ENCODE results near the gene OGA.

OGA gene

DNA sequence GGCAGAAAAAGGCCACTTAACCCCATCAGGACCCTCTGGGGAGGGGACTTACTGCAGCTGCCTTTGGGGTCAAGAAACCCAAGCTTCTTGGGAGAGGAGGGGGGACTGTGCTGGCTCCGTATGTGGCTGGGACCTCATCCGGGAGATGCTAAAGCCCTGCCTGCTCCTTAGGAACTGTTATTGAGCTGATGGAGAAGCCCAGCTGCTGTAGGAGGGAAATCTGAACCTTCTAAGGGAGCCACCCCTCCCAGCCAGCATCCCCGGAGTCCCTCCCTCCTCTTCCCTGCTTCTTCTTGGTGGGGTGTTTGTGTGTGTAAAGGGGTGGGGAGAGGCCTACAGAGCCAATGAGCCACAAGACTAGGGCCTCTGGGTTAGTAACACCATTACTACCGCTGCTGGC, 17.1 kb upstream of the OGA start:
- no peak for DNase-seq (ENCODE audit: low spot score)

DNA sequence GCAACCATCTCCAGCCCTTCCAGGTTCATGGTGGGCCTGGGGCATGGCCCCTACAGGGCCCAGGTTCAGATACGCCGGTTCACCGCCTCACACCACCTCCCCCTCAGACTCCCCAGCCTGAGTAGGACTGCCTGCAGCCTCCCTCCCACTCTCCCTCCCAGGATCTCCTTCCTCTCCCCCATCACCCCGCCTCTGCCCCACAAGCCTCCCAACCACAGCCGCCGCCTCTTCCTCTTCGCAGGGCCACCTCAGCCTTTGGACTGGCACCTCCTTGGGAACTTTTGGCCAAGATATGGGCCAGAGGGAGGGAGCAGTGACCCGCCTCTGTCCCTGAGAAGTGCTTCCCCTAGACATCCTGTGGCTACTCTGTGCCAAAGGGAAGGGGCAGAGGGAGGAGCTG, 16.1 kb upstream of the OGA start:
- DNase-seq (ENCODE audit: low spot score) = no peak

DNA sequence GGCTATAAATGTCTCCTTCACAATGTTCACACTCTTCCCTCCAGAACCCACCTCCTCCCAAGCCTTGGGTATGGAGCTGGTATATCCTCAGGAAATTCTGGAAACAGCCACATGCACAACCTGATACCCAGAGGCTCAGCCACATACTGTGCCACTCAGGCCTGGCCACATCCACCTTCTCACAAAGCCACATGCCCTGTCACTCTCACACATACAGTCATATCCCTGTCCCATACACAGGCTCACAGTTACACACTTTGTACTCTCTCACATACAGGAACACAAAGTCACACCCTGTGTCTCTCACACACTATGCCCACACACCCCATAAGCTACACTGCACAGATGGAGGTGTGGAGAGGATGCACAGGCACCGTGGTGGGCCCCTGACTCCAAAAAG, 15.2 kb upstream of the OGA start:
- DNase-seq (ENCODE audit: low spot score) = no peak

DNA sequence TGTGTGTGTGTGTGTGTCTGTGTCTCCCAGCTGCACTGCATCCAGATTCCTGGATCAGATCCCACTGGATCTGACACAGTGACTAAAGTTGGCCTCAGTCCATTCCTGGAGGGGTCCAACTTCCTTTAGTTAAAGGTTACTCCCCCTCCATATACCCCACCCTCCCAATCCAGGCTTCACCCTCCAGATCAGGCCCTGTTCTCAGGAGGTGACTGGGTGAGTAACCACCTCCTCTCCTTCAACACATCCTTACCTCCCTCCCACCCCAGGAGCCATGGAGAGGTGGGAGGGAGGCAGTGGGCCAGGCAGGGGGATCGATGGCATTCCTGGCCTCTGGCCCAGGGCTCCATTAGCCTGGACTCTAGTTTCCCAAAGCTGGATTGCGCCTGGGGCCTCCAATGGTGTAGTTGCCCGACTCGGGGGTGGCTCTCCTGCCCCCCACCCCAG, 14.1 kb upstream of the OGA start:
- no peak for DNase-seq (ENCODE audit: low spot score)

DNA sequence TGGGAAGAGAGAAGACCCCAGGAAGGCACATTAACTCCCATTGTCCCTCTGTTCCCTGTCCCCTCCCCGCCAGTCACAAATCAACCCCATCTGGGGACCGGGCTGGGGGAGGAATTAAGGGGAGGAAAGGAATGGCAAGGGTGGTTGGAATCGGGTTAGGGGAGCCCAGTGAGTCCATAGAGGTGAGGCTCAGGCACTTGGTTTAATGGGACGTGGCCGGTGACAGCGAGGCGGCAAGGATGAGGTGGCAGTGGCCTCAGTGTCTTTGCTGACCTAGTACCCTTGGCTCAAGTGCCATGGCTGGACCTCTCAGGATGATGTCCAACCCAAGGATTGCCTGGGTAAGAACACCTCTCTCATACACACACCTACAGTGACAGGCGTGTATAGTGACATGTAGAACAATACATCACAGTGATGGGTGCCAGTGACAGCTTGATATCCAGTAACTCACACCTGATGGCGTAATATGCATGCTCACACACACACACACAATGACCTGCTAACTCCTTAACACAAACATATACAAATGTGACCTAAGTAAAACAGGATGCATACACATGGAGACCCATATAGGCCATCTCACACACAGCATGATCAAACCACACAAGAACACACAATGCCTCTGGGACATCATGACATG, 13.0 kb upstream of the OGA start:
- DNase-seq (ENCODE audit: low spot score) = no peak

DNA sequence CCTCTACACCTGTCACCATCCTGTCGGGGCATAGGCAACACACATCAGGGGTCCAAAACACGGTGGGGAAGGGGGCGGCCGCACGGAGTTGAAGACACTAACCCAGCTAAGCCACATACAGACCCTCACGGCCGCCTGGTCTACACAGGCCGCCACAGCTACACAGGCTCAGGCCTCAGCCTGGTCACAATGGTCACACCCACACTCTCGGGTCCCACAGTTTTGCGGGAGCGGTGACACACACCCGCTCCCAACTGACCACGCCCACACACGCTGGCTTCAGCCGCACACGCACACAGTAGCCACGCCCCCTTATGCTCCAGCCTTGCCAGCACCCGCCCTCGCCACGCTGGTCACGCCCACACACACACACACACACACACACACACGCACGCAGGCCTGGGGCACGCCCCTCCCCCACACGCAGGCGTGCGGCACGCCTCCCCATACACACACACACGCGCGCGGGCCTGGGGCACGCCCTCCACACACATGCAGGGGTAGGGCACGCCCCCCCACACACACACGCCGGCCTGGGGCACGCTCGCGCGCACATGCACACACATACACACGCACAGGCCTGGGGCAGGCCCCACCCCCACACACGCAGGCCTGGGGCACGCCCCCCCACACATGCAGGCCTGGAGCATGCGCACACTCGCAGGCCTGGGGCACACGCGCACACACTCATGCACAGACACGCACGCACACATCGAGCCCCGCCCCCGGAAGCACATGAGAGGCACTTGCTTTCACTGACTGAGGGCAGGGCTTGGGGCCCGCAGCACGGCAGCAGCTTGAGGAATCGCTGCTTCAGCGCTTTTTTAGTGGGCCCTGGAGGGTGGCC, 12.3 kb upstream of the OGA start:
- peak; percentile 91 for DNase-seq (ENCODE audit: low spot score)

DNA sequence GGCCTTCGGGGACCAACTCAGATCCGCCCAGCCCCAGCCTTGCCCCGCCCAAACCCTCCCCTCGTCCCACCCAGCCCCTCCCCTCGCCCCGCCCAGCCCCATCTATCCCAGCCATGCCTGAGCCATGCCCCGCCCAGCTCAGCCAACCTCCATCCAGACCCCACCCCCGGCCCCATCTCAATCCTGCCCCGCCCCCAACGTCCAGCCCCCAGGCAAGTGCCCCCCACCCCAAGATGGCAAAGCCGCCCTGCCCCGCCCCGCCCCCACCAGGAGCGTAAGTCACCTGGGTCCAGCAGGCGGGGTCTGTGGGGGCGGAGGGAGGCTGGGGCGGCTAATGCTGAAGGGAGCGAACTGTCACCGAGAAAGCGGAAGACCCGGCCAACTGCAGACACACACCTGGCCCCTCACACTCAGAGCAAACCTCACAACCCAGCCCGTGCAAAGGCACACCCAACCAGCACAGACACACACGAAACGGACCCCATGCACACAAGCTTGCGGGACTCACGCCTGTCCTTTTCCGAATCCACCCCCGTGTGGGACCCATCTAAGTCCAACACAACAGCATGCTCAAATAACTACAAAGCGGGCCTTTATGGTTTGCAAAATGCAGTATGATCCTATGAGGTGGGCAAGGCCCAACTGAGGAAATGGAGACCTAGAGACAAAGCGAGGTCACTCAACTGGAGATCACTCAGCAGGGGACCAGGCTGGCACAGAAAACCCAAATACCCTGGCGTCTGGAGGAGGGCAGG, 11.5 kb upstream of the OGA start:
- DNase-seq (ENCODE audit: low spot score) = peak; percentile 47

DNA sequence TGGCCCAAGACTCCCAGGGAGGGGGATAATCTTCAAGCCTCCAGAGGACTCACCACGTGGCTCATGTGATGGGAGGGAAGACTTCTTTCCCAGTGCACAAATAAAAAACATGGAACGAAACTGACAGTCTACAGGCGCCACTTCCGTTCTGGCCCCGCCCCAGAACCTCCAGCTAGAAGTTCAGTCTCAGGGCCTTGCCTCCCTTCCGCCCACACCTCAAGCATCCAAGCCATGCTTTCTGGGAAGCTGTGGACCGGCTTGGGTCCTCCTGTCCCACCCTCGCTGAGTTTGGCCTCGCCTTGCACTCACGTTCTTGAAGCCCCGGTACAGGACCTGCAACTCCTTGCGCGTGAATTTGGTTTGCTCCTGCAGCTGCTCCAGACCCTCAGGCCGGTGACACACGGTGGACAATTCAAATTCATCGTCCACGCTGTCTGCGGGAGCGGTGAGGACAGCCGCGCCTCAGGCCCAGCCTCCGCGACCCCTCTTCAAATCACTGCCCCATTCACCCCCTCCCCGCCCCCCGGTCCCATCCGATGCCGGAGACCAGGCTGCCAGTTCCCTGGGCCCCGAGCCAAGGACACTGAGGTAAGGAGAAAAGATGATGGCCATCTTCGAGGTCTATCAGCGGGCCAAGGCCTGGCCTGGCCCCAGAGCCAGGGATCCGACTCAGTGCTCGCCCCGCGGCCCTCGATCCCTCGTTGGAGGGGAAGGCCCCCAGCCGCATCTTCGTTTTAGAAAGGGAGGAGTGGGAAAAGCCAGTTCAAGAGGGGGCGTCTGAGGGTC, 10.7 kb upstream of the OGA start:
- no peak for DNase-seq (ENCODE audit: low spot score)

DNA sequence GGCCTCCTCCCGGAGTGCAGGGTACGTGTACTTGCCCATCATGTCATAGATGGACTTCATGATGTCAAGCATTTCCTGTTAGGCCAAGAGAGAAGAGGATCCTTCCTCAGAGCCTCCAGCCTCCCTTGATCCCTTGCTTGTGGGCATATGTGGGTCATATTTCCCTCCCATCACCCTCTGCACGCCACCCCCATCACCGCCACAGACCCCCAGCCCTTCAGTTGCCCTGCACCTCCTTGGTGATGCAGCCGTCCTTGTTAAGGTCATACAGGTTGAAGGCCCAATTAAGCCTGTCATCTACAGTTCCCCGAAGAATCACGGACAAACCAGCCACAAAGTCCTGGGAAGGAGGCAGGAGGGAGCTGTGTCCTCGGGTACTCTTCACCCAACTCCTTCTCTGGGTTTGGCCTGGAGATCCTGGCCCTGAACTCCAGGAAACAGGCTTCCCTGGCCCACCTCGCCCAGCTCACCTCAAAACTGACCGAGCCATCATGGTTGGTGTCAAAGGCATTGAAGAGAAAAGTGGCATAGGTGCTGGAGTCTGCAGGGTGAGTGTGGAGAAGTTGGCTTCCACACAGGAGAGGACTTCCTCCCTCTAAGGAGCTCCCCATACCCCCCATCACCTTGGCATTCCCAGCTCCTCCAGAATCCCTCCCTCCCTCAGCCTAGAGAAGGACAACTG, 9.8 kb upstream of the OGA start:
- no peak for DNase-seq (ENCODE audit: low spot score)

DNA sequence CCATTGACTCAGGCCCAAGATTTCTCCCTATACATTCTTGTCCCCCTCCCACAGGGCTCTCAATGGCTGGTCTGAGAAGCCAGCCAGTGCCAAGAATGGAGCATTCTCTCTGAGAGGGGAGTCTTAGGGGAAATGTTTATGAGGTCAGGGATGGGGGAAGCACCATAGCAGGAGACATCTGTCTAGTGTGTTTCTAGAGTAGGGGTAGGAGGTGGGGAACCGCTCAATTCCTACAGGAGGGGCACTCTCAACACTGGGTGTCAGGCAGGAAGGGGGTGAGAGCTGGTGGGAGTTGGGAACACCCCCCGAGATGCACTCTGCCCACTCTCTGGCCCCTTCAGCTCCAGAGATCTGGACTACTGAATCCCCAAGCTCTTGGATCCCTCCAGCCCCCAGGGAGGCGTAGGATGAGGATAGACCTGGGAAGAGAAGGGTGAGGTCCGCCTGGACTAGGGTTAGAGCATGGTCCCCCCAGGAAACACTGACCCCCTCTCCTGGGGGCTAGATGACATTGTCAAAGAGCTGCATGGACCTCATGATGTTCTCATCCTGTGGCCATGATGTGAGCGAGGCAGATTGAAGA, 8.7 kb upstream of the OGA start:
- no peak for DNase-seq (ENCODE audit: low spot score)

DNA sequence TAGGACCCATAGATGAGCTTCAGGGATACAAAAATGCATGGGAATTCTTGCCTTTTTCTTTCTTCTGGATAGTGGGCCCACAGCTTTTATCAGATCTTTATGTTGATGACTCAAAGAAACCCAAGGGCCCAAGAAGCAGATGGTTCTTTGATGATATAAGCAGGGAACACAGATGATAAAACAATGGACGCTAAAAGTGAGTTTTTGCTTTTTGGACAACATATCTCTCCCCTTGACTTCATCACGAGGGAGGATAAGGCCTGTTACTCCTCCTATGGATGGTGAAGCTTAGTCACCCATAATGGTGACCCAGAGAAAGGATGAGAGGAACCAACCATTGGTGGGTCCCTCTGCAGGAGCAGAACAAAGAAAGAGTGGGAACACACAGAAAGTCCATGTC, 6.5 kb upstream of the OGA start:
- DNase-seq (ENCODE audit: low spot score) = no peak

DNA sequence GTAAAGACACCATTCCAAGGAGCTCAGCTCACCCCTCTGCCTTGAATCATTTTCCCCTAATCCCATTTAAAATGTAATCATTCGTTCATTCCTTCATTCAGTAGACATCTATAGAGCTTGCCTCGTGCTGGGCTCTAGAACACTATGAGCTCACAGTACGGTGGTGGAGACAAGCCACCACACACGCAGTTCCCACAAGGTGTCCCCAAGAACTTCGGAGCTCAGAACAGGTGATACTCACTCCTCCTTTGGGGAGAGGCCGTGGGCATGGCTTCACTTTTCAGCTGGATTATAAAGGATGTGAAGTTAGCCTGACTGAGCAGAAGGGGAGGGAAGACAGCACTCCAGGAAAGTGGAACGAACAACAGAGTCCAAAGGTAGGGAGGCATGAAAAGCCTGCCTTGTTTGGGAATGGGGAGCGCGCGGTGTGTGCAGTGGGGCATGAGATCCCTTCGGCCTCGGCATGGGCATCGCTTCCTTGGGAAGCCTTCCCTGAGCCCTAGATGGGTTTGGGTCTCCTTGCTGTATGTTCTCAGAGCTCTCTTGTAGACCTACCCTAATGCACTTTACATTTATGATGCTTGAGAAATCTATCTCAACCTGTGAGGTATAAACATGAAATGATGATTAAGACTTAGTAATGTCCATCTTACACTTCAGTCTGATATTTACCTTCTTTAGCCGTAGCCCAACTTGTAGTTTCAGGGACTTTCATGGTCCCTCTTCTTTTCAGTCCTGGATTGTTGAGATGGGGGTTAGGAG, 809 bp upstream of the OGA start:
- DNase-seq (ENCODE audit: low spot score) = peak; percentile 38

DNA sequence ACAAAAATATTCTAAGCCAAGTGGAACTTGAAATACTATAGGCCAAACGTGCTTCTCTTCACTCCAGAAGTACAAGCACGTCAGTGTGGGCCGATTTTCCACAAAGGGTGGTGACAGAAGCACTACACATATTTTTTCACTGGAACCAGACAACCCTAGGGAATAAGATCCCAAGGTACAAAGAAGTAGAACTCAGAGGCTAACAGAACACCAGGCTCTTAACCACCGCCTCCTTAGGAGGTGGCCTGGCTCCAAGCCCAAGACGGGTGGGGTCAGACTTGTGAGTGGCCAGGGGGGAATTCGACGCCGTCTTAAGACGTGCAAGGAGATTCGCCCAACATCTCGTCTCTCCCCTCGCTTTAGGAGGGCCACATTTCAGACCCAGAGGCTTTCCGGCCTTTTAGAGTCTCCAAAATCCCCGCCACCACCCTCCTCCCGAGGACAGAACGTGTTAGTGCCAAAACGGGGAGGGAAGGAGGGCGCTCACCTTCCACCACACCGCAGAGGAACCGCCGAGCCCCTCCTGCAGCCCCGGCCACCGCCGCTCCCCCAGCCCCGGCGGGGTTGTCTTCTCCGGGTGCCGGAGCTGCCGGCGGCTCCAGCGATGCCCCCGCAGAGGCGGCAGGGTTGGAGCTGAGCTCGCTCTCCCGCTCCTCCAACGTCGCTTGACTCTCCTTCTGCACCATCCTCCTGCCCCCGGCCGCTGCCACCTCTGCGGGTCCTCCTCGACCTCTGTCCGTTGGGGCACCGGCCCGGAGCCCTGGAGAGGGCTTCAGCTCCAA, 716 bp downstream of the OGA start:
- DNase-seq (ENCODE audit: low spot score) = peak; percentile 34

DNA sequence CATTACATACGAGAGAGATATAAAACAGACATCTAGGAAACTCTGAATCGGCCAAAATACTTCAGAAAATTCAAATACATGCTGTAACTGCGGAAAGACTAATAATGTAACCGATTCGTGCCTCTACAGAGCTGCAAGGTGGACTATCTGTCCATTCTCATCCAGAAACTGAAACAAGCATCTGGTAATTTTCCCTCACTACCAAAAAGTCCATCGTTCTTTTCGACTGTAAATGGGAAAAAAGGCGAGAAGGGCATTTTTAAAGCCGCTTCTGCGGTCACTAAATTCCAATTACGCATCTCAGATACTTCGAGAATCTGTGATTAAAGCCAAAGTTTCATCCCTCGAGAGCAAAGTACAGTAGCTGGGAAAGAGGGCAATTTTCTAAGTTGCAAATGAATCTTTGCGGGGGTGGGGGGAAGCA, 1.3 kb downstream of the OGA start:
- peak; percentile 31 for DNase-seq (ENCODE audit: low spot score)

DNA sequence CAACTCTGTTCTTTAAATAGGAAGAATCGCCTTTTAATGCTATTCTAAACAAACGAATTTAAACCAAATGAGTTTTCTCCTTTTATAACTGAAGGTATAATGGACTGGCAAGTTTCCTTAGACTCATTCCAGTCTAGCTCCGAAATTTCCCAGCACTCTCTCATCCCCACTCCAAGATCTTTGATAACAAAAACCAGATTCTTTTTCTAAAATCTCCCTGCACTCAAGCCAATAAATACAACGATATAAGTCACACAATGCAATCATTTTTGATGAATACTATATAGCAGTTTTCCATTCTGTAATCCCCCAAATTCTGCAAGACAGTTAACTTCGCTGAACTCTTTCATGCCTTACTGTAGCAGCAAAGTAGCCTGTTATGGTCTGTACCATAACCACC, 1.9 kb downstream of the OGA start:
- DNase-seq (ENCODE audit: low spot score) = no peak

DNA sequence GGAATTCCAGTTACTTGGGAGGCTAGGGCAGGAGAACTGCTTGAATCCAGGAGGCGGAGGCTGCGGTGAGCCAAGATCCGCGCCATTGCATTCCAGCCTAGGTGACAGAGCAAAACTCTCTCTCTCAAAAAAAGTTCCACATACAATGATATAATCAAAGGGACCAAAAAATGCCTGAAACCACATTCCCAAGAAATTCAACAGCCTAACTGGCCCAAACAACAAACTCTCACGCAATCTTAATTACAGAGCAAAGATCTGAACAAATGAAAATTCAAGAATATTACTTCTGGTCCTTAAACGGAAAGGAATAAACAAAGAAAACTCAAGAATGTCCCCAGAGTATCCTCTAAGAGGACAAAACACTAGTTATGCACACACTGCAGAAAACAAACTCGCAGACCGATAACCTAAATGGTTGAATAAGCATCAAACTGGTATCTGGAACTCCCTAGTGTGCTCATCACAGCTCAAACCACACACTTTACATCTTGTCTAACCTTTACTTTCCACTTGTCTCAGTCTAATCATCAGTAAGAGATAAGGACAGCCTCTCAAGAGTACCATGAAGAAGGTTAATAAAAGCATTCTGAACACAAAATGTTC, 3.7 kb downstream of the OGA start:
- peak; percentile 35 for DNase-seq (ENCODE audit: low spot score)

DNA sequence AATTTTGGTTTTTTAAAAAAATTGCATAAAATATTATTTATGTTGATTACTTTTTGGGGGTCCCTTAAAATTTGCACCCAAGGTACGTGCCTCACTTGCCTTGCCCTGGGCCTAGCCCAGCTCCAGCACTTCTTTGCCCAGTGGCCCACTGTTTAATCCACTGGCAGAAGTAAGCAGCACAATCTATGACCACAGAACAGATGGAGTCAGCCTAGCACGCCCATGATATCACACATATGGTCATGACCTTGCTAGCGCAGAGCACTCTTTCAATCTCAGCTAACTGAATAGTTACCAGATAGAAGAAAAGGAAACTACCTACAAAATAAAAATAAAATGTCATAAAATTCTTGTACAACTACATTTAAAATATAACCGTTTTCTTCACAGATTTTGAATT, 5.6 kb downstream of the OGA start:
- no peak for DNase-seq (ENCODE audit: low spot score)

DNA sequence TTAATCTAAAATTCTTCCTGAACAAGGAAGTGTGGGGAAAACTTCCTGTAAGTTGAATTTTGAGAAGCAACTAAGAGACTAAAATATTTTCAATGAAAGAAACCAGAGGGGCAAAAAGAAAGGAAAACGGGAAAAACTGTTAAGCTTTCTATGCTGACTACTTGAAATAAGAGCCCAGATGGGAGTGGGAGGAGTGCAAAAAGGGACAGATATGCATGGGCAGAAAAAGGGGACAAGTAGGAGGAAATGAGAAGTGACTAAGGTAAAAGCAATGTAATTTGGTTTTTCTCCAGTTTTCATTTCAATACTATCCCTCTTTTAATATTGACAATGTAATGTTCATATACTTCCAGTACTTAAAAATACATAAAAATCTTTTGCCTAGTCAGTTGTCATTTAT, 11.1 kb downstream of the OGA start:
- no peak for DNase-seq (ENCODE audit: low spot score)

DNA sequence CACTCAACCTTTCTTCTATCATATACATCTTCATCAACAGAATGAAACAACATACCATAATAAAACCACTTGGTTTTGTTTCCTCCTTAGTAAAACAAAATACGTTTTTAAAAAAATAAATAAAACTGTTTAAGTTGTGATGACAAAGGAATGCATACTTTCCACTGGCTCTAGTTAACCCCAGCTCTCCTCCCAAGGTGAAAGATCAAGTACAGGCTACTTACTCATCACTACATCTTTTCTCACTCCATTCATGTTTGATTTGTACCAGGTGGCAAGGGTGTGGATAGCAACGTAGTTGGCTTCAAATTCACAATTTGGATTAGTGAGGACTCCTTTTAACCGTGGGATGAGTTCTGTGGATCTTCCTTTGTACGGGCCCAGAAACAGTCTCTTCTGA, 14.7 kb downstream of the OGA start:
- no peak for DNase-seq (ENCODE audit: low spot score)
